Suppressor macrophage treated with lipopolysaccharide for 1 hour (primary cell): ENCODE measurements around the gene PTGES3L.

ENCODE experiments used
- DNase-seq, 3 donors: peaks; one replicate each; pipeline ENCODE4 v3.0.0-alpha.2; 2020 to 2022

Gene PTGES3L

DNA sequence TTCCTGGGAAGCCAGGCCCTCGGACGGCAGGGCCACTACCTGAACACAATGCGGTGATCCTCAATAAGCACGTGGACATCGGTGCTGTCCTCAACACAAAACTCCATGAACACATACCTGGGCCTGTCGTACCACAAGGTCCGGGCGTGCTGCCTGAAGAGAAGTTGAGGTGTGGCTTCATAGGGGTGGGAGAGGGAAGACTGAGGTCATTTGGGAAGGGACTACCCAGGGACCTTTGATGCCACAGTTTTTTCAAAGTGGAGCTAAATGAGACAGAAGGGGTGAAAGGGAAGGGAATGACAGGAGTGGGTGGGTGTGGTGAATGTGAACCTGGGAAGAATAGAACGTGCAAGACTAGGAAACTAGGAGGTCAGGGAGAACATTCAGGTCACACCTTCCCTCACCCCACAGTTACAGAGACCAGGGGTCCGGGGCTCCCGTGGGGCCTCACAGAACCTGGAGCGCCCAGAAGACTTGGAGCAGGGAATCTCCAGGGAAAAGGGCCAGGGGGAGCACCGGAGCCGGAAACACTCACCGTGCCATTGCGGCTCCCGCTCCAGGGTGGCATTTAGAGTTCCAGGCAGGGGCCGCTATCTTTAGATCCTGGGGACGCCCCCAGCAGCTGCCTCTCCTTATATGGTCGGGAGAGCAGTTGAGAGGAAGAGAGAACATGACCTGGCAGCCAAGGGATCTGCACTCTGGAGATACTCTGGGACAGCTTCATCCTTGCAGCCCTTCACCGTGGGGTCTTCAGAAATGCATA lies at the start of gene PTGES3L:
Gene PTGES3L (minus strand): TSS at position 570 of the 763 bp plus-strand sequence. CDS start 27 bp downstream, at position 543.
- DNase-seq, result peak; percentile 20 to 51 (median 49)

DNA sequence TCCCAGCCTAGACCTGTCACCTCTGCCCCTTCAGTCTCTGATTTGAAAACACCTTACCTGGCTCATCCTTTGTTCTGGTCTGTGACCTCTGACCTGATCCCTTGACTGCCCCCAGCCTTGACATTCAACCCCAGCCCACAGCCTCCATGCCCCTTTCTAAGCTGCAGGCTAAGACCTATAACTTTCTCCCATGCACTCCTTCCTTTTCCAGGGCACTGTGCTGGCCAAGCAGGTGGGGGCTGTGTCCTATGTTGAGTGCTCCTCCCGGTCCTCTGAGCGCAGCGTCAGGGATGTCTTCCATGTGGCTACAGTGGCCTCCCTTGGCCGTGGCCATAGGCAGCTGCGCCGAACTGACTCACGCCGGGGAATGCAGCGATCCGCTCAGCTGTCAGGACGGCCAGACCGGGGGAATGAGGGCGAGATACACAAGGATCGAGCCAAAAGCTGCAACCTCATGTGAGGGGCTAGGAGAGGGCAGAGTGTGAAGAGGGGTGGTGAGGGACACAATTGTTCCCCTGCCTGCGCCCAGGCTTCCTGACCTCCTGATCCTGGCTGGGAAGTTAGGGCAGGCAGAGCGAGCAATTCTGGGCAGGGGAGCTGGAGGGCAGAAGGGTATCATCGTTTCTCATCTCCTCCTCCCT lies 48.5 kb upstream of the PTGES3L start:
- no peak for DNase-seq

DNA sequence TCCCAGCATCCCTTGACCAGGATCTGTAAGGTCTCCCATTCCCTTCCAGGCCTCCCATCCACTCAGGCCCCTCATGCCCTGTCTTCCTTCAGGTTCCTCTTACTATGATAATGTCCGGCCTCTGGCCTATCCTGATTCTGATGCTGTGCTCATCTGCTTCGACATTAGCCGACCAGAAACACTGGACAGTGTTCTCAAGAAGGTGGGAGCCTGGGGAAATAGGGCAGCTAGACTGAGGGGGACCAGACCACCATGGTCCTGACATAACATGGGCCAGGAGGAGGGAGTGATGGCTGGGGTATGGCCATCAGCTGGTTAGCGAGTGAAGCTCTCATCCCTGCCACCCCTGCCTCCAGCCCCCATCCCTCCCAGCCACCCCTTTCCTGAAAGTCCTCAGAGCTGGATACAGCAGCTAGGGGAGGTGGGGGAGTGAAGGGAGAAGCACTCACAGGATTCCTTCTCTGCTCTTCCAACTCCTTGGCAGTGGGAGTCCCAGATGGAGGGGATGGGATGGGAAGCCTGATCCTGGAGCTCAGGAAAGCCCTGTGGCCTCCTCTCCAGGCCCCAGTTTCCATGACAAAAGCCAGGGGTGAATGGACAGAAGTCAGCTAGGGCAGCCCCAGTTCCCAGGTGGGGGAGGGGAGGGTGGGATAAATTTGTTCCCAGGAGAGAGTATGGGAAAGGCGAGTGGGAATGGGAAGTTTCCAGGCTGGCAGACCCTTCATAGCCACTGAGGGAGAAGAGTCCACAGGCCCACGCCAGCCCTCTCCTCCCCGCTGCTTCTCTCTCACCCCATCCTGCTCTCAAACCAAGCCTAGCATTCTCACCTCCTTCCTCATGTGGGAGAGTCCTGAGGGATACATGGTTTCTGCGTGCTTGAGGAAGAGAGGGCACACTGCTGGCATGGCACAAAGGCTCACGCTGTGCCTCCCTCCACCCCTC lies 47.5 kb upstream of the PTGES3L start:
- DNase-seq, result no peak

DNA sequence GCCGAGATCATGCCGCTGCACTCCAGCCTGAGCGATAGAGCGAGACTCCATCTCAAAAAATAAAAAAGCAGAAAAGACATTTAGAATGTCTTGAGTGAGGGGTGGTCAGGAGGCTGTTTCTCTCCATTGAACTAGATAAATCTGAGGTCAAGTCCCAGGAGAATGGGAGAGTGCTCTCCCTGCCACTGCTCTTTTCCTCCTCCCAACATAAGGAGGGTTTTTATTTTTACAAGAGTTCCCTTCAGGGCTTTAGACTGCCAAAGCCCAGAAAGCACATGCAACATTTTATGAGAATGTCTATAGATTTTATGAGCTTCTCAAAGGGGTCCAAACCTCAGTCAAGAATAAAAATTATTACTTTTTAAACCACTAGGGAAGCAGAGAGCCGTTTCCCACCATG lies 46.7 kb upstream of the PTGES3L start:
- no peak for DNase-seq

GRCh38 chr17:43025766-43026537 lies 46.1 kb upstream of the PTGES3L start:
- DNase-seq, result no peak

DNA sequence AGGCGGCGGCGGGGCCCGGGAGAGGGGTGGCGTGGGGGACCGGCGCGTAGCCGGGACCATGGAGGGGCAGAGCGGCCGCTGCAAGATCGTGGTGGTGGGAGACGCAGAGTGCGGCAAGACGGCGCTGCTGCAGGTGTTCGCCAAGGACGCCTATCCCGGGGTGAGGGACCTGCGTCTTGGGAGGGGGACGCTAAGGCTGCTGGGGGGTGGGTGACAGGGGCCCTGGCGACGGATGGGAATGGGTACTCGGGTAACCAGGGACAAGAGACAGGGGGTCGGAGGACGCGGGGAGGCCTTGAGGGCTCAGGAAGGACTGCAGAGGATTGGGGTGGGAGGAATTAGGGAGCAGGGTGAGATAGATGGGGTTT lies 45.4 kb upstream of the PTGES3L start:
- DNase-seq, result no peak

DNA sequence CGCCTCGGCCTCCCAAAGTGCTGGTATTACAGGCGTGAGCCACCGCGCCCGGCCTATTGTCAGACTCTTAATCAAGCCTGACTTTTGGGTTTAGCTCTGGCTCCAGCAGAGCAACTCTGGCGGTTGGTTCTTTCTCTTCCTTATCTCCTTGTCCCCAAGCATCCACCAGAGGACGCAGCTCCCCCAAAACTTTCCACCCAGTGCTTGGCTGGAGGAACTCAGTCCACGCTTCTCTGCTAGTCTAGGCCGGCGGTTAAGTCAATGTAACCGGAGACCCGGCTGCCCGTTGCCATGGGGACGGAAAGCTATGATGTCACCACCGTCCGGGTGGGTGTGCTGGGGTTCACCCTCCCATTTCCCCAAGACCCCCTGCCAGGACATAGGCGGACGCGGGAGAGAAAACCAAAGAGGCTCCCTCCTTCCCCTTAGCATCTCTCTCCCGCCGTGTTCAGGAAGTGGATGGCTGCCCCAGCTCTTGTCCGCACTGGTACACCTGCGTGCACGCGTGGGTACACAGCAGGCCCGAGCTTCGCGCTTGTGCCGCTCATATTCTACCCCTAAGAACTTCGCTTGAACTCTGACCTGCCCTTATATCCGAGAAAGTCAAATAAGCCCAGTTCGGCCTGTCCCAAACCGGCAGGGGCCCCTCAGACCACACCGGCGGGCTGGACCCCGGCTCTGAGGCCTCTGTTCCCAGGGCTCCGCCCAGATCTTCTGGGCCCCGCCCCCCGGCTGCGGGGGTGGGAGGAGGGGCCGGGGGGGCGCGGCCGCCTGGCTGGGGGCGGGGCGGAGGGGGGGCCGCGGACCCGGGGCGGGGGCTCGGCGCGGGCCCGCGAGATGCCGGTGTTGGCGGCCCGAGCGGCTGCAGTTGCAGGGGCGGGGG lies 44.8 kb upstream of the PTGES3L start, which contains the start of gene RND2:
Gene RND2 (plus strand): TSS at position 825 of the 883 bp plus-strand sequence. CDS start 117 bp downstream, outside the sequence.
- peak; percentile 90 to 91 (median 91) for DNase-seq

GRCh38 chr17:43021741-43022512 lies 42.0 kb upstream of the PTGES3L start, which contains the start of gene VAT1:
TSS of gene VAT1 (minus strand) at chr17:43022385. CDS start at chr17:43022322, 63 bp downstream.
- DNase-seq, result peak; percentile 81 to 94 (median 87)

- DNase-seq, result peak; percentile 81 to 89 (median 84)
These were observed 41.2 kb upstream of the PTGES3L start for GRCh38 chr17:43020789-43021740.

- DNase-seq, result peak in 1 of 3 donors; percentile 11
These were observed 40.2 kb upstream of the PTGES3L start for GRCh38 chr17:43020030-43020621.

DNA sequence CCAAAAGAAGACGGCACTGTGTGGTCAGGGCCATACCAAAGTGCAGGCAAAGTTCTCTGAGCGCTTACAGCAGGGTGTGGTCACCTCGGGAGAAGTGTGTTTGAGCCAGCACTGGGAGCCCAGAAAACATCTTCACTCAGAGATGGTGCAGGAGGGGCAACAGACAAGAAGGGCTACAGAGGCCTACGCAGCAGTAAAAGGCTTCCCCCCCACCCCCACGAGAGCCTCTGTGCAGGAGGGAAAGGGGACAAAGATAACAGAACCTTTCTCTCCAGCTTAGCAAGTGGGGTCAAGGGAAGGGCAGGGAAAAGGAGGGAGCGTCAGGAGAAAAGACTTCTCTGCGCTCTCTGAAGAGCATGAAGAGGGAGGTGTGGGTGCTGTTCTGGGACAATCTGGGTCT lies 39.5 kb upstream of the PTGES3L start:
- no peak for DNase-seq

DNA sequence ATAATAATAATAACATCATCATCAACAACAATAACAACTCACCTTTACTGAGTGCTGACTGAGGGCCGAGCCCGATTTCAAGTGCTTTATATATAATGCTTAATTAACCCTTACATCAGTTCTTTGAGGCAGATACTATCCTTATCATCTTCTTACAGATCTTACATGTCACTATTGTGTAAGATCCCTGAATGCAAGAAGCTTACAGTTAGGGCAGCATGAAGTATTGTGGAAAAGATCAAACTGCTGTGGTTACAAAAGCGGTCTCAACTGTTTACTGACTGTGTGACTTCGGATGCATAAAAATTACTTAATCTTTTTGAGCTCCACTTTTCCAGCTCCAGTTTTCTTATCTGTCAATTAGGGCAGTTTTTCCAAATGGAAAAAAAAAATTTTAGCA lies 39.1 kb upstream of the PTGES3L start:
- DNase-seq, result peak in 1 of 3 donors; percentile 10

- DNase-seq, result peak in 2 of 3 donors; percentile 43 to 47
These were observed 38.4 kb upstream of the PTGES3L start for GRCh38 chr17:43018008-43018853.

GRCh38 chr17:43016216-43016615 lies 36.3 kb upstream of the PTGES3L start:
- no peak for DNase-seq

- DNase-seq, result no peak
These were observed 35.7 kb upstream of the PTGES3L start for GRCh38 chr17:43015579-43015978.

GRCh38 chr17:43014649-43015542 lies 35.0 kb upstream of the PTGES3L start:
- peak in 2 of 3 donors; percentile 26 to 51 for DNase-seq
